Peyer's patch (tissue), 4 donors: ENCODE data around the gene ANO9. TPM values are rescaled to one million over a fixed set of nuclear protein-coding genes. Genes with fewer than 3 reads are reported as not detected.

ENCODE experiments used
- DNase-seq, 3 donors: peaks; one replicate each; pipeline ENCODE4 v3.0.0-alpha.2; 2017 to 2019
- H3K27ac ChIP-seq, 4 donors: fragments of 200-600 bp; sonication (generic); one replicate each; pipeline ENCODE4 v1.5.1; 2016 to 2019
- H3K27me3 ChIP-seq, 2 donors: fragments of 200-600 bp; sonication (generic); one replicate each; pipeline ENCODE4 v1.5.1; 2019
- H3K36me3 ChIP-seq, 3 donors: fragments of 200-600 bp; sonication (generic); one replicate each; pipeline ENCODE4 v1.5.1; 2016 to 2019
- H3K4me1 ChIP-seq, 4 donors: fragments of 200-600 bp; sonication (generic); one replicate each; pipeline ENCODE4 v1.5.1; 2016 to 2019
- H3K4me3 ChIP-seq, 4 donors: fragments of 200-600 bp; sonication (generic); 1 replicate in 3 of 4; 2 replicates in 1 of 4; pipeline ENCODE4 v1.5.1; 2016 to 2019; ENCODE audit warnings: mild to moderate bottlenecking in 1 of 4
- H3K9me3 ChIP-seq, 4 donors: fragments of 200-600 bp; sonication (generic); one replicate each; pipeline ENCODE4 v1.5.1; 2016 to 2019; ENCODE audit warnings: mild to moderate bottlenecking in 1 of 4
- CTCF ChIP-seq, 6 experiments: fragments of 450-650 bp in 4 of 6; fragments of 200-600 bp in 2 of 6; sonication (generic) in 1 of 6; IDR thresholded peaks; one replicate each; pipeline ENCODE4 v1.5.1; 2017 to 2019; ENCODE audit warnings: antibody characterized with exemption in 6 of 6, mild to moderate bottlenecking in 3 of 6, moderate library complexity in 1 of 6
- POLR2A ChIP-seq, 2 donors: fragments of 450-650 bp; IDR thresholded peaks; one replicate each; pipeline ENCODE4 v1.5.1; 2017; ENCODE audit warnings: antibody characterized with exemption in 2 of 2, mild to moderate bottlenecking in 2 of 2, moderate library complexity in 2 of 2
- total RNA-seq, 4 donors: library from RNA; depleted of rRNA; stranded (reverse); fragments of >200 nt; gene quantifications; one replicate each; pipeline ENCODE4 v1.1.0, GENCODE V29; 2016

The ANO9 gene
- 100 to 1,000 TPM; 161 to 474 (median 254) TPM for total RNA-seq

- peaks cover 0 to 43% (median 8%) of the 10 kb centered on the region in 4 donors for H3K4me1 ChIP-seq
- H3K27ac ChIP-seq: peak within 1 kb of the TSS; percentile 73 to 86 (median 80)
- H3K27me3 ChIP-seq: no peaks in the 10 kb centered on the region
- no peaks in the 10 kb centered on the region for H3K9me3 ChIP-seq
- no peaks in the 10 kb centered on the region for H3K36me3 ChIP-seq
- DNase-seq: peak; percentile 75 to 91 (median 90)
- TF ChIP-seq CTCF (IDR thresholded peaks at IDR 0.05) (no peak), POLR2A (IDR thresholded peaks at IDR 0.05) (peak; percentile 12 to 77)
- H3K4me3 ChIP-seq: peak within 1 kb of the TSS; percentile 59 to 83 (median 70)
Measured at GRCh38 chr11:441418-442274, at the start of gene ANO9. ANO9 (minus strand) TSS chr11:442011; CDS start chr11:441926, 85 bp downstream.

GRCh38 chr11:491358-491757, 49.5 kb upstream of the ANO9 start:
- Histone ChIP-seq H3K4me3 (no peak overlapping the region), H3K27me3 (no peaks in the 10 kb centered on the region), H3K36me3 (peaks cover 0 to 47% (median 0%) of the 10 kb centered on the region in 3 donors), H3K4me1 (no peaks in the 10 kb centered on the region), H3K9me3 (no peaks in the 10 kb centered on the region), H3K27ac (no peak overlapping the region)
- TF ChIP-seq POLR2A (IDR thresholded peaks at IDR 0.05): no peak
- TF ChIP-seq CTCF (IDR thresholded peaks at IDR 0.05): no peak
- DNase-seq: no peak

GRCh38 chr11:490930-491260, 49.1 kb upstream of the ANO9 start:
- TF ChIP-seq CTCF (IDR thresholded peaks at IDR 0.05) (no peak), POLR2A (IDR thresholded peaks at IDR 0.05) (no peak)
- DNase-seq: no peak
- Histone ChIP-seq H3K27me3 (no peaks in the 10 kb centered on the region), H3K36me3 (peaks cover 0 to 43% (median 0%) of the 10 kb centered on the region in 3 donors), H3K4me3 (no peak overlapping the region), H3K4me1 (no peaks in the 10 kb centered on the region), H3K27ac (no peak overlapping the region), H3K9me3 (no peaks in the 10 kb centered on the region)

- Histone ChIP-seq H3K27ac (no peak overlapping the region), H3K4me1 (no peaks in the 10 kb centered on the region), H3K27me3 (no peaks in the 10 kb centered on the region), H3K36me3 (peaks cover 0 to 39% (median 0%) of the 10 kb centered on the region in 3 donors), H3K4me3 (no peak overlapping the region), H3K9me3 (no peaks in the 10 kb centered on the region)
- TF ChIP-seq CTCF (IDR thresholded peaks at IDR 0.05): no peak
- TF ChIP-seq POLR2A (IDR thresholded peaks at IDR 0.05): no peak
- DNase-seq: no peak
Measured at GRCh38 chr11:490186-490929, 48.5 kb upstream of the ANO9 start.

GRCh38 chr11:489610-490185, 47.9 kb upstream of the ANO9 start:
- Histone ChIP-seq H3K27ac (no peak overlapping the region), H3K4me1 (no peaks in the 10 kb centered on the region), H3K4me3 (no peak overlapping the region), H3K9me3 (no peaks in the 10 kb centered on the region), H3K27me3 (no peaks in the 10 kb centered on the region), H3K36me3 (peaks cover 0 to 32% (median 0%) of the 10 kb centered on the region in 3 donors)
- DNase-seq: no peak
- TF ChIP-seq POLR2A (IDR thresholded peaks at IDR 0.05) (no peak), CTCF (IDR thresholded peaks at IDR 0.05) (no peak)
